ENCODE data around the gene HAUS2.

- TF ChIP-seq EP300 (IDR thresholded peaks at IDR 0.05) (no peak), CTCF (IDR thresholded peaks at IDR 0.05) (no peak), POLR2A (IDR thresholded peaks at IDR 0.05) (no peak)
These were observed 25.3 kb upstream of the HAUS2 start for GRCh38 chr15:42523331-42523730.

Data from suprapubic skin (tissue), 3 donors.